Measurements from ENCODE around the gene SHMT2. TPM values are rescaled to one million over a fixed set of nuclear protein-coding genes. Genes with fewer than 3 reads are reported as not detected.
A peak's percentile ranks its signal among the peaks of the same experiment; 100 is the strongest.

The SHMT2 gene
- total RNA-seq, 1 donor from 2014 or later, result 162 TPM

Small RNA genes lying within 50 kb of the gene (microRNA-seq; reads per million reads assigned to microRNA genes)
- gene MIR1228 (ENCODE audit: borderline number of aligned reads, unreplicated experiment), result 13.1 reads per million, percentile 23 among the genes with 10 or more reads in this experiment

Other genes starting within 250 kb of the SHMT2 start
- gene ZBTB39, start 223.2 kb upstream of the SHMT2 start, total RNA-seq, result 20.7 and 20.8 TPM in 2 replicates
- 4.1 and 5.3 TPM in 2 replicates for gene TAC3, start 213.2 kb upstream of the SHMT2 start, total RNA-seq
- 1.2 and 1.6 TPM in 2 replicates for gene MYO1A, start 179.6 kb upstream of the SHMT2 start, total RNA-seq
- 24.2 and 26.5 TPM in 2 replicates for gene NEMP1, start 150.9 kb upstream of the SHMT2 start, total RNA-seq
- gene NAB2, start 140.6 kb upstream of the SHMT2 start, total RNA-seq, result 13.4 and 13.8 TPM in 2 replicates
- gene STAT6, start 118.3 kb upstream of the SHMT2 start, total RNA-seq, result 130 and 136 TPM in 2 replicates
- 93.4 and 95.7 TPM in 2 replicates for gene LRP1, start 101.2 kb upstream of the SHMT2 start, total RNA-seq
- gene LRP1-AS, start 82.1 kb upstream of the SHMT2 start, total RNA-seq, result not detected in 2 replicates
- 1.7 and 2.0 TPM in 2 replicates for gene NXPH4, start 12.9 kb upstream of the SHMT2 start, total RNA-seq
- gene STAC3, start 21.5 kb downstream of the SHMT2 start, total RNA-seq, result 6.0 and 6.1 TPM in 2 replicates
- 85.9 and 86.8 TPM in 2 replicates for gene R3HDM2, start 201.3 kb downstream of the SHMT2 start, total RNA-seq
- 0.16 TPM in 1 of 2 replicates, not detected in the other for gene INHBC, start 205.1 kb downstream of the SHMT2 start, total RNA-seq
- 1.2 and 2.0 TPM in 2 replicates for gene INHBE, start 225.6 kb downstream of the SHMT2 start, total RNA-seq
- gene GLI1, start 230.1 kb downstream of the SHMT2 start, total RNA-seq, result 0.89 and 0.91 TPM in 2 replicates